Endothelial cell of hepatic sinusoid (primary cell): ENCODE results near the gene DNTTIP2.
"Not testable (repeated sequence)": the region's sequence is repeated elsewhere in the genome, so short reads cannot be mapped to it uniquely, and the experiment has no call there.

Experiments
- in situ Hi-C: cut with HindIII; loops from 2 replicates; pipeline ENCODE4 v1.10.0; 2017; ENCODE audit warnings: low sequenced_read_pairs

Gene DNTTIP2

DNA sequence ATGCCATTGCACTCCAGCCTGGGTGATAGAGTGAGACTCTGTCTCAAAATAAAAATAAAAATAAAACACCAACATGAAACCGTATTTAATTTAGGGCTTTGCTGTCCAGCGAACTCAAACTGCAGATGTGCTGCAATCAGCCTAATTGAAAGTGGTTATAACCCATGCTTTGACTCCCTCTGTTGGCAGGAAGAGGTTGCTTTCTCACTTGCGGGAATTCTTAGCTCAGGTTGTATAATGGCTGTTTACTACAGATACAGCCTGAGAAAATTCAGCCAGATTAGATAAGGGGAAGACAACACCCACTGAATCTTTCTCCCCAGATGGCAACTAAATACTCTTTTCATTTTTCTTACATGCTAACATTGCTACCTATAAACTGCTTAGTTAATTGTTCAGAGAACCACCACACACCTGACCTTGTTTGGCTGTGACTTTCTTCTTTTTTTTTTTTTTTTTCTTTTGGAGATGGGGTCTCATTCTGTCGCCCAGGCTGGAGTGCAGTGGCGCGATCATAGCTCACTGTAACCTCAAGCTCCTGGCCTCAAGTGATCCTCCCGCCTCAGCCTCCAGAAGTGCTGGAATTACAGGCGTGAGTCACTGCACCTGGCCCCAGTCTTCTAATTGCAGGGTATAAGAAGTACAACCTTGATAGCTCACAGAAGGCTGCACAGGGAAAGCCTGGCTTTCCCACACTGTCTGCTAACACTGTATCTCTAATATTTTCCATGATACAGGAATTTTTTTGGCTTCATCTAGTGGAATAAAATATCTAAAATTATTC, 34.6 kb downstream of the DNTTIP2 start:
- in situ Hi-C loops: no loop called here

DNA sequence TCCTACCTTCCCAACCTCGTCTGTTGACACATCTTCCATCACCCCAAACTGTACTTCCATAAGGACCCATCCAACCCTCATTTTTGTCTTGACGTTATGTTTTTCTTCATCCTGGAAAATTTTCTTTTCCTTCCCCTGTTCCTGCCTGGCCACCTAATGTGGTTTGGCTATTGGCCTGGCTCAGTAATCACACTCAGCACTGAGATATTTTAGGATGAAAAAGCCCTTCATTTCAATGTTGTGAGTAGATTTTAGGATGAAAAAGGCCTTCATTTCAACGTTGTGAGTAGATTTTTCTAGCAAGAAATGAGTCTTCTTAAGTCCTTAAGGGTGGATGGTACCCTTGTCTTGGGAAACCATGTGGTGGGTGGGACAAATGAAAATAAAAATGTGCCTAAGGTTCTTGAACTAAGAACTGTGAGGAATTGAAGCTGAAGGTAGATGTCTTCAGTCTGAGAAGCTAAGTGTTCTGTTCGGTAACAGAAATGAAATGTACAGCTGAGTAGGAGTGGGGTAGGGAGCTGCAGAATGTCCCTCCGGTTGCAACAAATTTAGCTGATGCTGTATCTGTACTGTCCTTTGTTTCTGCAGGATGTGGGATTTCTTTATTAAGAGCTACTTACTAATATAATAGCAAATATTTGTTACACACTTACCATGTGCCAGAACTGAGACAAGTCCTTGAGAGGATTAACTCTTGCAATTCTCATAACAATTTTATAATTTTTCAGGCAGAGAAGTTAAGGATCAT, 36.1 kb downstream of the DNTTIP2 start:
- in situ Hi-C loops: no loop called here

DNA sequence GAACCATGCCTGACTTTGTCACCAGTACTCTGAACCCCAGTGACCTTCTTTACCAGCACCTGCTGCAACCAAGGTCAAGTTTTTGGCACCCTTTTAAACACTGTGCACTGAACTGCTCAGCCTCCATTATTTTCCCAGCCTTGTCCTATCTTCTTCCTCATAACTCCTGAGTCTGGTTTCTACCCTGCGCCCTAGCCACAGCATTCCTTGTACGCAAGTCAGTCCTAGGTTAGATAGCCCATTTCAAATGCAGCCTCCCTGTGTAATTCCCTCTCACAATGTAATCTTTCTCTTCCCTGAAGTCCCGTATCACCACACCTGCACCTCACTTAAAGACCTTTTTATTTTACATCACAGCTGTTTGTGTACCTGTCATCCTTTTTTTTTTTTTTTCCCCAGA, 37.2 kb downstream of the DNTTIP2 start:
- in situ Hi-C loops: no loop called here

DNA sequence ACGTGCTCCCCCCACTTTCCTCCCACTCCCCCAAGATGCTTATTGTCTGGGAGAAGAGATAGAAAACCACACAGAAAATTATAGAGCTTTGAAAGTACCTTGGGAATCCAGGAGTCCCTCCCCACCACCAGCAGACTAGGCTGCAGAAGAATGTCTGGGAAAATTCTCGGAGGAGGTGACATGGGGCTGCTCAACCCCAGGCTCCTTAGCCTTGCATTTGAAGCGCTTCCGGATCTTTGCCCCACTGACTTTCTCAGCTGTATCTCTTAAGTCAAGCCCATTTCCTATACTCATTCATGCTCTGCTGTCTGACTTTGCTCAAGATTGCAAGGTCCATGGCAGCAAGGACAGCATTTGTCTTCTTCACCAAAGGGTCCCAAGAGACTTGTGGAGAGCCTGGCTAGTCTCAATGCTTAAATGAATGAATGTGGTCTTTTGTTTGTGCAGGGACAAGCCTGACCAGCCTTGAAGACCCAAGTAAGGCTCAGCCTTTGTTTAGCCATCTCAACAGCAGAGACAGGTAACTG, 38.0 kb downstream of the DNTTIP2 start:
- in situ Hi-C loops: no loop called here

DNA sequence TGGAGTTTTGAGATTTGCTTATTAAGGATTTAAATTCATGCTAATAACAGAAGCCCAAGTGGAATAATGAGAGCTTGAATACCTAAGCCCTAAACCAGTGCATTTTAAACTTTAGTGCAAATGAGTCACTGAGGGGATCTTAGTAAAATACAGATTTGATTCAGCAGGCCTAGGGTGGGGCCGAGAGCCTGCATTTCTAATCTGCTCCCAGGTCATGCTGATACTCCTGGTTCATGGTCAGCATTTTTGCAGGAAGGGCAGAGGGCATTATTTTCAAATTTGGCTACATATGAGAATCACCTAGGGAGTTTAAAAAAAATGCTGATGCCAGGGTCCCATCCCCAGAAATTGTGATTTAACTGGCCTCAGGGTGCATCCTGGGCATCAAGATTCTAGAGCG, 39.3 kb downstream of the DNTTIP2 start:
- in situ Hi-C loops: no loop called here

DNA sequence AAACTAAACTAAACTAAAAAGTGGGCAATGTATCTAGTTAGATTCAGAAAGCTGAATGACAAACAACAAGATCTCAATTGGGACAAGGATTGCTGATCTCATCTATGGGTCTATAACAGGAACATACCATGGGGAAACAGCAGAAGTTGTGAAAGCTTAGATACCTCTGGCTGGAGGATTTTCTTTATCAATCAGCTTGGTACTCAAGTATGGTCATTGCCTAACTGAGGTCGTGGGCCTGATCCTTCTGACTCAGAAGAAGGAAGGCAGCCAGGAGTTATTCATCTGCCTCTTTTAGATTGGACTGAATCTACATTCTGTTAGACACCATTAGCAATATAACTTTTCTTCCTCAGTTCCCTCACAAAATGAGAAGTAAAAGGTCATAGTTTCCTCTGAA, 39.7 kb downstream of the DNTTIP2 start:
- in situ Hi-C loops: no loop called here

DNA sequence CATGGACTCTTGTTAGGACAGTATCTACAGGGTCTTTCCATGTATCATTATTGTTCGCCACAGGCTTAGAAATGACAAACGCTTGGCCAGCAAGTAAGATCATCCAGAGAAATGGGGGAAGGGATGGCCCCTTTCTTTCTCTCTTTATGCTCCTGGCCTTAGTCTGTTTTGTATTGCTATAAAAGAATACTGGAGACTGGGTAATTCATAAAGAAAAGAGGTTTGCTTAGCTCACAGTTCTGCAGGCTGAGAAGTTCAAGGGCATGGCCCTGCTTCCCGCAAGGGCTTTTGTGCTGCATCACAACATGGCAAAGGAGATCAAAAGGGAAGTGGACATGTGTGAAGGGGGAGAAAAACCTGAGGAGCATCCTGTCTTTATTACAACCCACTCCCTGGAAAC, 41.0 kb downstream of the DNTTIP2 start:
- in situ Hi-C loops: no loop called here

DNA sequence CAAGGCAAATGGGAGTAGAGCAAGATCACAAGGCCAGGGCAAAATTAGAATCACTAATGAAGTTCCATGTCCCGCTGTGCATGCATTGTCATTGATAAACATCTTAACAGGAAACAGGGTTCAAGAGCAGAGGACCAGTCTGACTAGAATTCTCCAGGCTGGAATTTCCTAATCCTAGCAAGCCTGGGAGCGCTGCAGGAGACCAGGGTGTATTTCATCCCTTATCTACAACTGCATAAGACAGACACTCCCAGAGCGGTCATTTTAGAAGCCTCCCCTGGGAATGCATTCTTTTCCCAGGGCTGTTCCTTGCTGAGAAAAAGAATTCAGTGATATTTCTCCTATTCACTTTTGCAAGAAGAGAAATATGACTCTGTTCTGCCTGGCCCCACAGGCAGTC, 45.7 kb downstream of the DNTTIP2 start:
- in situ Hi-C loops: not testable (repeated sequence)

DNA sequence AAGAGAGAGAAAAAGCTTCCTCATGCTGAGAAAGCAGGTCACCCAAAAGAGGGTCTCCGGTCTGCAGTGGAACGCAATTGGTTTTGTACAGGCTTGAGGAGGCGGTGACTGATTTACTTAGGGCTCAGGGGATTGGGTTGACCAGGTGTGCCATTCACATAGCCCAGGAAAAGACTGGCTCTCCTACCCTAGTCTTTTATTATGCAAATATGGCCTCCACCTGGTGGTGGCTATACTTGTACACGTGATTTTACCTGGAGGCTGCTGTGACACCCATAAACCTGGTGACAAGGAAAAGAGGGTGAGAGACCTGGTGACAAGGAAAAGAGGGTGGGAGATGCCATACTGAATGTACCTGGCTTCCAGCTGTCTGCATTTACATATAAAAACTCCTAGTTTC, 49.9 kb downstream of the DNTTIP2 start:
- in situ Hi-C loops: no loop called here

DNA sequence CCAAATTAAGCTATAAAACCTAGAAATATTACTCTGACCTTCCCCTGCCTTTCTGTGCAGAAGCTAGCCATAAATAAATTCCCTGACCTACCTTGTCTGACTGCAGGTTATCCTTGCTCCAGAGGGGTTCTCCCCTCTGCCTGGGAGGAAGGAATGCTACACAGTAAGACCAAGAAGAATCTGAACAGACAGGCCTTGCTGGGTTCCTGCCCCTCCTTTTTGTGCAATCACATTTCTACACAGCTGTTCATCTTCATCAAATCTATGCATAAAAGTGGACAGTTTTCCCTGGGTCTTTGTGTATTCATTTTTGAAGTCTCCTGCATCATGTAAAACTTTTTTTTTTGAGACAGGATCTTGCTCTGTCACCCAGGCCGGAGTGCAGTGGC, 50.6 kb downstream of the DNTTIP2 start:
- in situ Hi-C loops: no loop called here

DNA sequence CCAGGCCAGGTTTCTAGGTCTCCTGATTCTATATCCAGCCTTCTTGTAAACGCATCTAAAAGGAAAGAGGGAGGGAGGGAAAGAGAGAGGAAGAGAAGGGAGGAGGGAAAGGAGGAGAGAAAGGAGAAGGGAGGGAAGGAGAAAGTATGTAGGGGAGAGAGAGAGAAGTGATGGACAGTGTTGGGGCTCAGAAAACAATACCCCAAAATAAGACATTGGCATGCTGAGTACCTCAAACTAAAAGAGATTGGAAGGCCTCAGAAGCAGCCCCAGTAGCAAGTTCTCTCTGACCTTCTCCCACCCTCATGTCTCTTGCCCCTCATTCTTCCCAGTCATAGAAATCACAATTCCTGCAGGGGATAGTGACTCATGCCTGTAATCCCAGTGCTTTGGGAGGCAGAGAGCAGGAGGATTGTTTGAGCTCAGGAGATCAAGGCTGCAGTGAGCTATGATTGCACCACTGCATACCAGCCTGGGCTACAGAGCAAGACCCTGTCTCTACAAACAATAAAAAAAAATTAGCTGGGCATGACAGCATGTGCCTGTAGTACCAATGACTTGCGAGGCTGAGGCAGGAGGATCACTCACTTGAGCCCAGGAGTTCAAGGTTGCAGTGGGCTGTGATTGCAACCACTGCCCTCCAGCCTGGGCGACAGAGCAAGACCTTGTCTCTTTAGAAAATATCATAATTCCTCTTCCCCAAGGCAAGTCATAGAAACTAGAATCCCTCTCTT, 51.2 kb downstream of the DNTTIP2 start:
- in situ Hi-C loops: no loop called here

DNA sequence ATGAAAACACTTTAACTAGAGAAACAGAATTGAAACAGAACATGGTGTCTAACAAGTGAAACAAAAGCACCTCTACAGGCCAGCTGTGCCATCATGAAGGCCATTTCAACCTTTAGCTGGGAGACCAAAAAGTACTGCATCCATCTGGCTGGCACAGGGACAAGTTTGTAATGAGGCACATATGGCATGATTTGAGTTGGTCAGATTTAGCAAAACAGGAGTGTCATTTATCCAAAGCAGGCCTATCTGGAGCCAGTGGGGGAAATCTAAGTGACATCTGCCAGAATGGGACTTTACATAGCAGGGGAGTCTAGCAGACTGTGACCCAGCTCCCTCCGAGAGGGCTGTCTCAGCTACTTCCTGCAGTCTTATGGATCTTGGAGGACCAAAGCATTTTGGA, 51.9 kb downstream of the DNTTIP2 start:
- in situ Hi-C loops: no loop called here

DNA sequence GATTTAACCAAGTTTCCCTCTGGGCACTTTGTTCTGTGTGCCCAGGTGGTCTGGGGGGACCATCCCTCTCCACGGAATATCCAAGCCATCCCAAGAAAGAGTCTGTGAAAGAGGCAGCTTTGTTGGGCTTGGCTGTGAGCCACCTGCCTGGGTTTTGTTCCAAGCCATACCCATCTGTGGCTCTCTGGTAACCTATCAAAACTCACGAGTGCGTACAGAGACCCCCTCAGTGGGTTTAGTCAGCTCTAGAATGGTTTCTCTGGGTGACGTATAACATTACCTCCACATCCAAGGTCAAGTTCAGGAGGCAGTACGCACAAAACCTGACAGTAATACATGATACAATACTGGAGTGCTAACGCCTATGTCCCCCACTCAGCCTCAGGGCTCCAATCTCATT, 54.2 kb downstream of the DNTTIP2 start:
- in situ Hi-C loops: no loop called here

DNA sequence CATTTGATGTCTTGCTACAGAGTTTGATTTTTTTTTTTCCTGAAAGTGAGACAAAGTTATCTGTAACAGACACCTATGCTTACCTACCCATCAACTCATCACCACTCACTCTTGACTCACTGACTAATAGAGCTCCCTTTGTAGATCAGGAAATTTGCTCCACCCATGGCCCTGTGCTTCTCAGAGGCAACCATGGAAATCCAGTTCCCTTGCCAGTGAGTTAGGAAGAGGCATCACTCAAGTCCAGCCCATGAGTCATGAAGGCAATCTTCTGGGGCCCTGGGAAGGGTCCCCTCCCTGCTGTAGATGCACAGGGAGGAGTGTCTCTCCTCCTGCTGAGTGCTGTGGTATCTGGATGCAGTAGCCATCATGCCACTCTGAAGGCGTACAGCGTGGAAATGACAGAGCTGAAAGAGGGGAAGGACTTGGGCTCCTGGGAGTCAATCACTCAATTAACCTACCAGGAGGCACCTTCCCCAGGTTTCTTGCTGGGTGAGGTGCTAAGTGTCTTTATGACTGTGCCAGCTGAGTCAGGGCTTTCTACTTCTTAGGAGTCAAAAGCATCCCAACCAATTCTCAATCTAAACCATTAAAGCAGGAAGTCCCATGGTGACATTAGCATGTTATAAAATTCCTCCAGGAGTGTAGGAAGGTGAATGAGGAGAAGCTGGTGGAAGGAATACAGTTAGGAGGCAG, 56.1 kb downstream of the DNTTIP2 start:
- in situ Hi-C loops: no loop called here

DNA sequence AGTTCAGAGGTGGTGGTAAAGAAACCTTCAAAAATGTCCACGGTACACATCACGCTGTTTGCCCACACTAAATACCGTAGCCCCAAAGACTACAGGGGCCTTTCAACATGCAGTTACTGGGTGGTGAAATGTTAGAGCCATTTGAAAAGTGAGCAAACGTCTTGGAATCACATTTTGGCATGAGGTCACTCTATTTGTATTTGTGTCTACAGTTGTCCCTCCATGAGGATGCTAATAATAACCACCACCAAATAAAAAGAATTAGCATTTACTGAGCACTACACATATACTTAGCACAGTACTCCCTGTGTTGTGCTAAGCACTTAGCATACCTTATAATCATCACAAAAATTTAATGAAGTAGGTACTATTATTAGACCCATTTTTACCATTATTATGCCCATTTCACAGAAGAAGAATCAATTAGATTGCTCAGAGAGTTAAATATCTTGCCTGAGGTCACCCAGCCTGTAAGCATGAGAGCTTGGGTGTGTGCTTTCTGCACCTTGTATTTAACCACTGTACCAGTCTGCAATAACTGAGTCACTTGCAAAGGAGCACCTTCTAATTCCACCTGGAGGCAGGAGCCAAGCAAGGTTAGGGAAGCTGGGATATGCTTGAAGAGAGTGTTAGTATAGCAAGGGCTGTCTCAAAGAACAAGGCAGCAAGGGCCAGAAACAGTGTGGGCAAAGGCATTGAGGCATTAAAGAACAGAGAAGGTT, 57.4 kb downstream of the DNTTIP2 start:
- in situ Hi-C loops: no loop called here

DNA sequence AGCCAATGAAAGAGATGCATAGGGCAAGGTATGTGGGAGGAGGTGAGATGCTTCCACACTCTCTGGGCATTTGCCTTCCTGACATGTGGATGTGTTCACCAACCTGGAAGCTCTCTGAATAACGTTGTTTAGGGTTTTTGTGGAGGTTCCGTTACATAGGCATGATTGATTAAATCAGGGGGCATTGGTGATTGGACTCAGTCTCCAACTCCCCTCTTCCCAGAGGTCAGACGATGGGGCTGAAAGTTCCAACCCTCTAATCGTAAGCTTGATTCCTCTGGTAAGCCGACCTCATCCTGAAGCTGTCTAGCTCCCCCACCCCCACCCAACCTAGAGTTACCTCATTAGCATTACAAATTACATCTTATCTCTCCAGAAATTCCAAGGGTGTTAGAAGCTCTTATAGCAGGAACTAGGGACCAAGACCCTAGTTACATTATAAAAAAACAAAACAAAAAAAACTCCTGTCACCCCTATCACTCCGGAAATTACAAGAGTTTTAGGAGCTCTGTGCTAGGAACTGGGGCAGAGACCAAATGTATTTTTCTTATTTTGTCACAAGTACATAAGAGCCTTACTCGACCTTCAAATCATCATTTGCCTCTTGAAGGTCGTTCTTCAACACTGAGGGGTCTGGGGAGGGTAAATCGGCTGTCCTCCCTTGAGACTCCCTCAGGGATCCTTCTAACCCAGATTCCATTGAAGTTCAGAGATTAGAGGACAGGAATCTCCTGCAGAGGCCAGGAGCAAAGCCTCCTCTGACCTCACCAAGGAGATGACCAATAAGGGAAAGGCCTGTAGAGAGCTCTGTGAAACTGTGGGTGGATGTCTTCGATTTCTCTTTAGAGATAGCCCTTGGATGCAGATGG, 58.2 kb downstream of the DNTTIP2 start:
- in situ Hi-C loops: no loop called here

DNA sequence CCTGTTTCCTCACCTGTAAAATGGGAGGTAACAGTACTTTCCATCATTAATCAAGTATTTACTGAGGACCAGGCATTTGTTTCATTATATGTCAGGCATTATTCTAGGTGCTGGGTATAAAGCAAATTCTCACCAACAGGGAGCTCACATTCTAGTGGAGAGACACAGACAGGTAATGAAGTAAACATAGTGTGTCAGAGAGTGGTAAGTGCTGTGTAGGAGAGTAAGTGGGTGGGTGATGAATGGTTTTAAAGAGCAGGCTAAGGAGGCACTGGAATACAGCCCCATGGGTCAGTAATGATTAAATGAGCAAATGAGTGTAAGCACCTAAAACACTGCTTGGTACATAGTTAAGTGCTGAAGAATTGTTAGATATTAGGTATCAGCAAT, 60.4 kb downstream of the DNTTIP2 start:
- in situ Hi-C loops: loop anchor here (10.0 kb wide), 2 partner anchors 144 to 364 kb away; no protein-coding TSS in a partner anchor

DNA sequence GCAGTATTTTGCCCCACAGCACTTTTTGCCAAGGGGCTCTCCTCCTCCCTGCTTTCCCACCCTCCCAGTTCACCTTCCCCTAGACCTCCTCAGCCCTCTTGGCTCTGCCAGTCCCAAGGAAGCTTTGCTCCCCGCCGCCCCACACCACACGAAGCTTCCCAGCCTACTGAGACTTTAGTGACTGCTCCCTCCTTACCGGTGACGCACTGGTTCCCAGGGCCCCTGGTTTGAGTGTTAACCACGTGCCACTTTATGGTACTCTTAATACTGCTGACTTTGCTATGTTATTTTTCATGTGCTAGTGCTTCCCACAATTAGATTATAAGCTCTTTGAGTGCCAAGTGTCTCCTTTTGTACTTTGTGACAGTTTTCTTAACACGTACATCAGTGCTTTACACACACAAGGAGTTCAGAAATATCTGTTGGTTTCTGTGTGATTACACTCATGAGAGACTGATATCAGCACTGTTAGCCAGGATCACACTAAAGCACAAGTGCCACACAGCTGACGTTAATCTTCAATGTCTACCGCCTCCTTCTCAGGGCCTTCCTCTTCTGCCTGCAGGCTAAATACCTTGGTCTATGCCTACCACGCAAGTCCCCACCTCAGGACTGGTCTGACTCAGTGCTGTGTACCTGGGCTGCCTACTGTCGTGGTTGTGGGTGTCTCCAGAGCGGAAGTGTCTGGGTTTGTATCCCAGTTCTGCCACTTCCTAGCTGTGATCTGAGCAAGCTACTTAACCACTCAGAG, 61.0 kb downstream of the DNTTIP2 start:
- in situ Hi-C loops: loop anchor here (10.0 kb wide), 2 partner anchors 143 to 363 kb away; no protein-coding TSS in a partner anchor
